EL (cell line): ENCODE measurements around the gene TLL1.

Experiments used
- DNase-seq: peaks from one replicate; pipeline ENCODE4 v3.0.0-alpha.2; 2016

Gene TLL1

GRCh38 chr4:166066936-166067335 lies 193.9 kb downstream of the TLL1 start:
- DNase-seq, result no peak

DNA sequence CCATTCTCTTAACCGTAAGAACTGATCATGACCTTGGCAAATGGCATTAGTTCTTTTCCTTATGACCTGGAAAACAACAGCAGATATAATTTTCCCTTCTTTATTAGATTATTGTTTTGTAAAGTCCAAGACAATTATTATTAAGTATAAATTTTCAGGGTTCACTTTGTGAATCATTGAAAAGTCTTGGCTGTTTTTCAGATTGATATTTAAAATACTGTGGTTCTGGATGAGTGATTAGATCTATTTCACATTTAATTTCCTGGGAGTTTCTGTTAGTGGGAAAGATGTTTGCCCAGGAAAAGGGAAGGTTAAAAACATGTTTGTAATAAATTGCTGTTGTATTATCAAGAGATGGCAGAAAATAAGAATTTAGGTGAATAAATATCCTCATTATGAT lies 194.9 kb downstream of the TLL1 start:
- DNase-seq, result no peak

DNA sequence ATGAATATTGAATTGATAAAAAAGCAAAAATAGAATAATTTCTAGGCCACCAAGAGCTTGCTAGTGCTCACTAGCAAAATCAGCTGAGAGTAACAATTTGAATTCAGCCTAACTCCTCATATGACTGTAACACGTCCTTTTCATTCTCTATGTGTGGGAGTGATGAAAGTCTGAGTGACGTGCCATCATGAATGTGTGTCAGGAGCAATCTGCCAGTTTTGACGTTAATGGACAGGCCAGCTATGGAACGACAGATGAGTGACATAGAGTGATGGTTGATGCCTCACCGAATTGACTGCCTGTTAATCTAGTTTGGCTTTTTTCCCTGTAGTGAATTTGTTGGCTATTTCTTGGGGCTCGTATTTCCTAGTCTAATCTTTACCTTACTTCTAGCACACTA lies 200.7 kb downstream of the TLL1 start:
- DNase-seq, result no peak

GRCh38 chr4:166075599-166075998 lies 202.6 kb downstream of the TLL1 start:
- no peak for DNase-seq

GRCh38 chr4:166077782-166078181 lies 204.7 kb downstream of the TLL1 start:
- DNase-seq, result no peak

DNA sequence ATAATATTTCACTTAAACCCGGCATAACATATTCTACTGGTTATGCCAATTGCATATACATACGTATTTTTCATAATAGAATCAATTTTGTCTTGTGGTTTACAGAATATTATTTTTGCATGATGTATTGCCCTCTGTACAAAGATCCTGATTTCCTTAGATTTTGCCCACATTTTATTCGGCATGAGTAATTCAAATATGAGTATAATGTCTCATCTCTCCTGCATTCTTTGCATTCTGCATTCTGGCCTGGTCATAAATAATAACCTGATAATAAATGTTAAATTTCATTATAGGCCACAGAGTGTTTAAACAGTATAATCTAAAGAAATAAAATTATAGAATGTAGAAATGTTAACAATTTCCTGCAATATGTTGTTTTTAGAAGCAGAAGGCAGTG lies 205.3 kb downstream of the TLL1 start:
- DNase-seq, result peak; percentile 52

- DNase-seq, result peak; percentile 32
Measured at GRCh38 chr4:166078955-166079354, 205.9 kb downstream of the TLL1 start.

GRCh38 chr4:166087569-166087968 lies 214.5 kb downstream of the TLL1 start:
- no peak for DNase-seq

GRCh38 chr4:166088576-166088975 lies 215.5 kb downstream of the TLL1 start:
- no peak for DNase-seq

DNA sequence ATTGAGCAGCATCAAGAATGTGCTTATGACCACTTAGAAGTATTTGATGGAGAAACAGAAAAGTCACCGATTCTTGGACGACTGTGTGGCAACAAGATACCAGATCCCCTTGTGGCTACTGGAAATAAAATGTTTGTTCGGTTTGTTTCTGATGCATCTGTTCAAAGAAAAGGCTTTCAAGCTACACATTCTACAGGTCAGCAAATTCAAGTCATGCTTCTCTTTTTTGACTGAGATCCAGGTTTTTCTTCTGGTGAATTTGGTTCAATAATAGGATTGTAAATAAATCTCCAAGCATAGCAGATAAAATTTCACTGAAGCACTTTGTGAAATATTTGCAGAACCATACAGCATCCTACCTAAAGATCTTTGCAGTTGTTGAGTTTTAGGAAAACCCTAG lies 218.1 kb downstream of the TLL1 start:
- no peak for DNase-seq

GRCh38 chr4:166091912-166092510 lies 219.0 kb downstream of the TLL1 start:
- DNase-seq, result peak; percentile 40

DNA sequence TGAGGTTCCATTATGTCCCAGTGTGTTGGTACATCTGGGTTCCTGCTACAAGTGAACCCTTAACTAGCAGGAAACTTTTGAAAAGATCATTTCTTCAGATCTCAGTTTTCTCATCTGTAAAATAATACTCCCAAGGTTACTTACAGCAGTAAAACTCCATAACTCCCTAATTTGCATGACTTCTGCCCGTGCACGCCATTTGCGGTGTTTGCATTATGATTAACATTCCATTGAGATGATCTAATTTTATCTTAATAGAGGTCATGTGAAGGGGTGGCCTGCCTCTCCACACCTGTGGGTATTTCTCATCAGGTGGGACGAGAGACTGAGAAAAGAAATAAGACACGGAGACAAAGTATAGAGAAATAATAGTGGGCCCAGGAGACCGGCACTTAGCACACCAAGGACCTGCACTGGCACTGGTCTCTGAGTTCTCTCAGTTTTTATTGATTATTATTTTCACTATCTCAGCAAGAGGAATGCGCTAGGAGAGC lies 219.8 kb downstream of the TLL1 start:
- DNase-seq, result no peak

DNA sequence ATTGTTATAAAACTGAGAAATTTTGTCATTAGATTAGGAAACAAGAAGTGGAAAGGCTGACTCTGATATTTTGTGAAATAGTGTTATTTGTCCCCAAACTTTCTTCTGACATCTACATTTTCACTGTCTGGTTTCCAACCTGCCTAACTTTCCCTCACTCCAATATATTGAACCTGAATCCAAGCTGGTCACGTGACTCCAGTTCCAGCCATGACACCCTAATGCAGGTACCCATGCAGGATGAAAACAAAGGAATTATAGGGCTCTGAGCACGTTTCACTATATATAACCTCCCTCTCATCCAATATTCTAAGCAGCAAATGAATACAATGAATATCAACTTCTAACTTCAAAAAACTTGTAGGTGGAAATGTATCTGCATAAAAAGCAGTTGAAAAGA lies 231.6 kb downstream of the TLL1 start:
- no peak for DNase-seq

DNA sequence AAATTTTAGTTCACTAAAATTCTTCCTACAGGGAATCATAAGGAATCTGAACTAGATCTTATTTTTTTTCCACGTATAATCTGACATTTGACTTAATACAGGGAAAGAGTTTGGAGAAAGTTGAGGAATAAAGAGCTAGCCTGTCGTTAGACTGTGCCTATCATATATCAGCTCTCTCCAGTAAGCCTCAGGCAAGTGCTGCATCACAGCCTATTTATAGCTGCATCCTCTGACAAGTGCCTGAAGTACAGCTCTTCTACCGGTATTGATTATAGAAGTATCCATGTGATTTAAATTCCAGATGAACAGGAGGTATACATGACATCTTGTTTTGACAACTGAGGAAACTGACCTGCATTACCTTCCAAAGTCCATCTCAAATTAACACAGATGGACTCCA lies 248.9 kb downstream of the TLL1 start:
- peak; percentile 11 for DNase-seq

DNA sequence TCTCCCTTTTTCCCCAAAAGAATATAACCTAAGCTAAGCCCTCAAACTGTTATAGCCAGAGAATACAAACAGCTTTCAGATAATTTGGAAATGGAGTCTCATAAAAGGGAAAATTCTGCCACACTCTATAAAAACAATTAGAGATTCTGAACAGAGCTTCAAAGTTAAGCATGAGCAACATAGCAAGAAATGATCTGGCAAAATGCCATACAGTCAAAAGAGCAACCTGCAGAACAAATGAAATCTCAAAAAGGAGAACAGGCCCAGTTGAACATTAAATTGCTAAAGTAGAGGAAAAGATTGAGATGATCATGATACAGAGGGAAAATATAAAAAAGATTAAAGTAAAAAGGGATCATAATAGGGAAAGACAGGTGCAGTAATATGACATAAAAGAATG lies 250.5 kb downstream of the TLL1 start:
- no peak for DNase-seq

DNA sequence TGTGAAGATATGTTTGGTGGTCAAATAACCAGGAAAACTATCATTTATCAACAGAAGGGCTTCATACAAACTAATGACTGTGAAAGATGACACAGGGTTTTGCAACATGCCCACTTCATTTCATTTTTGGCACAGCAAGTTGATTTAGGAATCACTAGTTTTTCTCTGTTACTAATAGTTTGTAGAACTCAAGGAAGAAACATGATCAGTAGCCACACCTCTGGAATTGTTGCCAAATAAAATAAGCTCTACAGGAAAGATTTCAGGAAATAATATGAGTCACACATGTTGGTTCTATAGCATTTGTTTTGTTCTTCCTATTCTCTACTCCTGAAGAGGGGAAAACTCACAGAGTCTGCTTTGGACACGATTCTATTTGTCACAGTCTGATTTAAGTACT lies 255.4 kb downstream of the TLL1 start:
- peak; percentile 53 for DNase-seq

DNA sequence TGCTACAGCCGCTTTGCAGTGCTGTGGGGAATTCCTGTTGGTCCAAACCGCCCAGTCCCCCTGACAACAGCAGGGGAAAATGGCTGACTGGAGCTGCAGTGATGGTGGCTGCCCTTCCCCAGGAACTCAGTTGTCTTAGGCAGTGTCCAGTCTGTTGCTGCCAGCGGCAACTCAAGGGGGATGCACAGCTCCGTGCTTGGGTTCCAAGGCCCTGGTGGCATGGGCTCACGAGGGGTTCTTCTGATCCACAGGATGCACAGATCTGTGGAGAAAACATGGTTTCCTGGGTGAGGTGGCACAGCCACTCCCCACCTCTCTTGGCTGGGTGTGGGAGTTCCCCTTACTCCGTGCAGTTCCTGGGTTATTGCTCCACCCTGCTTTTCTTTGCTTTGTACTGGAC lies 261.2 kb downstream of the TLL1 start:
- no peak for DNase-seq

- DNase-seq, result no peak
Measured at GRCh38 chr4:166140951-166141350, 267.9 kb downstream of the TLL1 start.

DNA sequence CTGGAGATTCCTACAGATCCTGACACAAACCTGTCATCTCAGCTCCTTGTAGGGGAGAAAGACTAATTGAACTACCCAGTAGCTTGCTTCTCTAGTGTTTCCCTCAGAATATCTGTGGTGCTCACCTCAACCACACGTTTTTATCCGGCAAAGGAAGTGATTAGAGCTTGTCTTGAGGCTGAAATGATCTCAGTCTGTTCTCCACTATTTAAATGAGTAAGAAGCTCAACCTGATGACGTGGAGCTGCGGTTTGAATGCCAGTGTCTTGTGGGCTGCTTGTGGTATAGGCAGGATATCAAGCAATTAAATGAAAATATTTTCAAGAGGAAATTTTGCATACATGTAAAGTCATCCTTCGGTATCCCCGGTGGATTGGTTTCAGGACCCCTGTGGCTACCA lies 270.2 kb downstream of the TLL1 start:
- peak; percentile 89 for DNase-seq

GRCh38 chr4:166144607-166145006 lies 271.6 kb downstream of the TLL1 start:
- peak; percentile 53 for DNase-seq

DNA sequence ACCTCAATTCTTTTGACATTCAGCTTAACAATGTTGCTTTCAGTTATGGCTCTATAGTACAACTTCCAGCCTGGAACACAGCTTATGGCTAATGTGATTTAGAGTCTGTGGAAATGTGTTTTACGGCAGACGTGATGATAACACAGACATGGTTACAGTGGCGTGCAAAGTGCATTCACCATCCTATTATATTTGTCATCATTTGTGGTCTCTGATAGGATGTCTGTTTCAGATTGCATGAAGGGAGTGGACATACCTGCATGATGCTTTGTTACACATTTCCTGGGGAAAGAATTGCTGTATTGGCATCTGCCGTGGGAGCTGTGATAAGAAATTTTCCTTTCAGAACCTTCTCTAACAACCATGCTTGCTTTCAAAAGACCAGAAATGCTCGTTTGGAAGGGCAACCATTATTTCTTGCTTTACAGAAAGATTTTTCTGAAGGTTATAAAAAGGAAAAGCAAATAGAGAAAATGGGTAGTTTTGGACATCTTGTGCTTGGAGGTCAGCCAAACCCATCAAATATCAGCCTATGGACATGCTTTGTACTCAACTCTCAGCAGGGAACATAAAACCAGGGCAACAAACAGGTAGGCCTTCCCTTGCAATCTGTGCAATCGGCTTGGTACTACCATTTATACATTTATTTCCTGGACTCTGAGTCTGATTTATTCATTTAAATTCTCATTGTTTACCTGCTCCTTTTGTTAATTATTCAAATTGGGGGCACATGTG lies 273.9 kb downstream of the TLL1 start:
- no peak for DNase-seq
